Measurements from ENCODE around the gene ZNF550.
A peak's percentile ranks its signal among the peaks of the same experiment; 100 is the strongest.

Gene ZNF550

DNA sequence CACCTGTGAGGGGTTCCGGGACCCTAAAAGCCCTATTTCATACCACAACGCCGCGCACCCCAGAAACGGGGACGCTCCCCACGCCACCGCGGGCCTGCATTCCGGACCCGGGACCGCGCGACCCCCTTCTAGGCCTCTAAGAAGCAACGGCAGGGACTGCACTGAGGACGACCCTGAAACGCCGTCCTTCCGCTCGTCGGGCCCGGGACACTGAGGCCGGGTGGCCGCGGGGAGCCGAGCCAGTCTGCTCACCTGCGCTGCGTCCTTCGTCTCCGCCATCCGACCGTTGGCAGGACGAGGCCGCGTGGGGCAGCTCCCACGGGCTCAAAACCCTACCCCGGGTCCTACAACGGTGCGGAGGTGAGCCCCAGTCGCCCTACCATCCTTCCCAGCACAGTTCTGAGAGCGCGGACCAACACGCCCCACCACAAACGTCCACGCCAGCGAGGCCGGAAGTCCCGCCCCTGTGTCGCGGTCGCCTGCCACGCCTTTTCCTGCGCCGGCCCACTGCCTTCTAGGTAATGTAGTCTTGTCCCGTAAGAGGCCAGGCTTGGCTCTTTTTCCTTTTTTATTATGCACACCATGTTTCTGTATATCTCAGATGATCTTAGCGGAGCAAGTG is at the start of gene ZNF550:
Gene ZNF550, minus strand, starts transcription at position 460 of the 622 bp plus-strand sequence. Its CDS starts 181 bp downstream, at position 279.
- peak; percentile 89 for DNase-seq

DNA sequence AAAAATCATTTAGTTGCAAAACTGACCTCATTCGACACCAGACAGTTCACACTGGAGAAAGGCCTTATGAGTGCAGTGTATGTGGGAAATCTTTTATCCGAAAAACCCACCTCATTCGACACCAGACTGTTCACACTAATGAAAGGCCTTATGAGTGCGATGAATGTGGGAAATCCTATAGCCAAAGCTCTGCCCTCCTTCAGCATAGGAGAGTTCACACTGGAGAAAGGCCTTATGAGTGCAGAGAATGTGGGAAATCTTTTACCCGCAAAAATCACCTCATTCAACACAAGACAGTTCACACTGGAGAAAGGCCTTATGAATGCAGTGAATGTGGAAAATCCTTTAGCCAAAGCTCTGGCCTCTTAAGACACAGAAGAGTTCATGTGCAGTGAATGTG is 47.3 kb upstream of the ZNF550 start:
- no peak for DNase-seq

DNA sequence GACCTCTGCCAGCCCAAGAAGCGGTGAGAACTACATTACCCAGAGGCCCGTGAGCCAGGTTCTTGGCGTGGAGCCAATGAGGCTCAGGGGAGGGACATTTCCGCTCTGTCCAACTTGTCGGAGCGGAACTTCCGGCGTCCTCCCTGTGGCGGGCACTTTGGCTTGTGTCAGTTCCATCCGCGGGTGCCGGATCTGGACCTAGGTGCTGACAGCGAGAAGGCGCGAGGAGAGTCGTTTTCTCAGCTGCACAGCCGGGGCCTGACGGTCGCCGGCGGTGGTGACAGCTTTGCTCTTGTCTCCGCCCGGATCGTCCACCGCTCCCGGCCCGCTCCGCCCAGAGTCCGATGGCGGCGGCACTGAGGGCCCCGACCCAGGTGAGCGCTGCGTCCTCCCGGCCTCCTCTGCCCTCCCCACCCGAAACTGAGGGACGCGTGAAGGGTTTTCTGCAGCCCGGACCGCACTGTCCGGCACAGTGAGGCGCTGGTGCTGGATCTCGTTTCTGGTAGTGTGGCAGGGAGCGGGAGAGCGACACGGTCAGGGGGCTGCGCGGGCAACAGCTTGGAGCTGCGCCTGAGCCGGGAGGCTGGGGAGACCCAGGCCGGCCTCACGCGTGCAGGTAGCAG is 40.2 kb upstream of the ZNF550 start, which contains the start of gene ZNF530:
Gene ZNF530, plus strand, starts transcription at position 125 of the 623 bp plus-strand sequence. CDS start 4,461 bp downstream, outside the sequence.
- DNase-seq: peak; percentile 96

DNA sequence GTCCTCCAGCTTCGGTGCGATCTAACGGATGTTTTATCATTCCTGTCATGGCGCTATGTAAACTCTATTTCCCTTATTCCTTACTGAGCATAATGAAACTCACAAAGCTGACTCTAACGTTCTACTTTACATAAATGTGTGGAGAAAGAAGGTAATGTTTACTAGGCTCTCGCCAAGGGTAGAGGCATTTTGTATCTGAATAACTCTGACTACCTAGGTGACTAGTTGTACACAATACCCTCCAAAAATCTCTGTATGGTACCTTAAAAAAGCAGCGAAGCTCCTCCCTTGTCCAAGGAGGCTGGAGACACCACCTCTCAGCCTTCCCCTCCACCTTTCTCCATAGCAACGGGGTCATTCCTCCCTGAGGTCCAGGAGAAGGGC is 39.7 kb upstream of the ZNF550 start:
- no peak for DNase-seq

DNA sequence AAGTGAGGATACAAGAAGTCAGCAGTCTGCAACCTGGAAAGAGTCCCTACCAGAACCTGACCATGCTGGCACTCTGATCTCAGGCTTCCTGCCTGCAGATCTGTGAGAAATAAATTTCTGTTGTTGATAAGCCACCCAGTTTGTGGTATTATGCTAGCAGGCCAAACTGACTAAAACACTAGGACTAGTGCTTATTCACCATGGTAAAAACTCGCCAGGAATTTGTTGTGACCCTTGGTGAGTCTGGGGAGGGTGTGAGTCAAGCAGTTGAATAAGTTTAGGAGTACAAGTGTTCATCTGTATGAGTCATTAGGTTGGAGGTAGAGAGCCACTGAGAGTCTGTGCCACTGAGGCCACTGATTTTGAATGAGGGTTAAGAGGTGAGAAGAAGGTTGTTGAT is 27.9 kb upstream of the ZNF550 start:
- DNase-seq: no peak

DNA sequence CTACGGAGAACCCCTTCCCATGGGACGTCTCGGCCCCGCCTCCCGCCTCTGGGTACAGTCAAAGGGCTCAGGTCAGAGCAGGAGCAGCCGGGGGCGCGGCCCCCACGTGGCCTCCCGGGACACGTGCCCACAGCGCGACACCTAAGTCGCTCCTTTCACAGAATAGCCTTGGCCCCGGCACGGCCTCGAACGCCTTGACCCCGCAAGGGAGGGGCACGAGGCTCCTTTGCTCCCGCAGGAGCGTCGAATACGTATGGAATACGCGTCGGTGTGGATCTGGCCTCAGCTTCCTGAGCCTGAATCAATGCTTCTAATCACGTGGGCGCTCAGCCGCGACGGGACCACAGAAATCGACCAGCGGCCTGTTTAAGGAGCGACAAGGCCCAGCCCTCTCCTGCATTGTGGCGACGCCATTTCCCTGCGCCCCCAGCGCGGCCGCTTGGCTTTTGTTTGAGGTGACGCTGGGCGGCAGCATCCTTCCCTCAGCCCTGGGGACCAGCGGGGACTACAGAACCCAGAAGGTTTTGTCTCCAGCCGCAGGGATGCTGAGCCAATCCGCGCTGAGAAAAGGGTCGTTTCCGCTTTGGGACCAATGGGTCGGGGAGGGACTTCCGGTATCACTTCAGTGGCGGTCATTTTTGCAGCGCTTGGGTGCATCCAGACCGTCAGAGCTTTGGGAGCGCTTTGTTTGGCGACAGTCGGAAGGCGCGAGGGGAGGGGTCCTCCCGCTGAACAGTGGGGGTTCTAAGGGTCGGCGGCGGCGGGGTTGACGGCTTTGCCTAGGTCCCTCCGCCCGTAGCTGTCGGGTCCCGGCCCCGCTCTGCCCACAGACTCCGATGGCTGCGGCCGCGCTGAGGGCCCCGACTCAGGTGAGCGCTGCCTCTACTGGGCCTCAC is 24.1 kb upstream of the ZNF550 start, which contains the start of gene ZIK1:
Gene ZIK1, plus strand, starts transcription at position 625 of the 896 bp plus-strand sequence. Its CDS starts 212 bp downstream, at position 837.
- peak; percentile 91 for DNase-seq

DNA sequence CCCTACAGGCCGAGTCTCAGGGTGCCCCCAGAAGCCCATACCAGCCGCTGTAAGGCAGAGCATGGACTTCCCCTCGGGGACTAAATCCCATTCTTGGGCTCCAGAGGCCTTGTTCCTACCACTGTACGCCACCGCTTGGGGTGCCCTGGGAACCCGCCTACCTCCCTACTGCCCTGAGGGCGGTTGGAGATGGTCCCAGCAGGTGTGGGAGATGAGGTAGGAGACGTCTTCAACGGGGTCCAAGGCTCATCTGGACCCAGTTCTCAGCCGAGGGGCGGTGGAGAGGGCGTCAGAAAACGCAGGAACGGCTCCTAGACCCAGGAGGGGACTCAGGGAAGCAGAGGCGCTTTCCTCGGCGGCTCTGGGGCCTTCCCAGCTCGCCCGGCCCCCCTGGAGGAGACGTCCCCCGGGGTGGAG is 23.4 kb upstream of the ZNF550 start:
- no peak for DNase-seq

DNA sequence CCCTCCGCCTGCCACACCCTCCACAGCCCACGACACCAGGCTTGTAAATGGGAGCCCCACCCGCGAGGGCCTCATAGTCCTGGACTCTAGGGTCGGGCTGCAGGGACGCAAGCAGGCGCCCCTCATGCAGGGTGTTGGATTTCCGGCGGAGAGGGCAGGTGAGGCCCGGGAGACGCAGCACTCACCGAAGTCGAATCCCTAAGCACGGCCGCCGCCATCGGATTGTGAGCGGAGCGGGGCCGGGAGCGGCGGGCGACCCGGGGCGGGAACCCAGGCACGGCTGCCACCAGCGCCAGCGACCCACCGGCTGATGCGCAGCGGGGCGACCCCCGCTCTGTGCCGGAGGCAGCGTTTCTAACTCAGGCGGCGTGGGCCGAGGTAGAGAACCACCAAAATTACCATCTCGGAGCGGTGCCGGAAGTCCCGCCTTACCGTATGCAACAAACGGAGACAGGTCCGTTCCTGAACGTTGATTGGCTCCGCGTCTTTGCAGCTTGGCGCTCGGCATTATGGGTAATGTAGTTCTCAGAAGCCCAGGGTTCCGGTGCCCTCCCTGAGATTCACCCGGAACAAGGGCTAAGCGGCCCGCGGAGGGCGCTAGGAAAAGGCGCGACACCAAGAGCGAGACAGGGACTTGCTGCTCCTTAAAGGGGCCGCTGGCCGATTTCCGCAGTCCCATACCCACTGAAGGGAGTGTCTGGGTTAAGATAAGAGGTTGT is 19.0 kb upstream of the ZNF550 start, which contains the start of gene ZNF416:
Gene ZNF416, minus strand, starts transcription at position 425 of the 719 bp plus-strand sequence. Its CDS starts 207 bp downstream, at position 218.
- DNase-seq: peak; percentile 98

DNA sequence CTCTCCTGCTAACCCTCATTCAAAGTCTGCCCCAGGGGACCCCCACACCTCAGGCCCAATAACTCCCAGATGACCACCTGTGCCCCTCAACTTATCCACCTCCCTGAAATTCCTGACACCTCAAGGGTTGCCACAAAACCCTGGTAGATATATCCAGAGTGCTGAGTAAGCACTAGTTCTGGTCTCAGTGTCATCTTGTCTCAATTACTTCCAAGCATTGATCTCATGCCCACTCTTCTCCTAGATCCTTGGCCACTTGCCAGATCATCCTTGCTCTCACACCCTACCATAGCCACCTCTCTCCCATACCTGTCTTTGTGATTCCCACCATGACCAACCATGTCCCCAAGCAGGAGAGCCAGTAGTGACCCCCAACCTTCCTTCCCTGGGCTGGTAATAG is 17.0 kb upstream of the ZNF550 start:
- no peak for DNase-seq

DNA sequence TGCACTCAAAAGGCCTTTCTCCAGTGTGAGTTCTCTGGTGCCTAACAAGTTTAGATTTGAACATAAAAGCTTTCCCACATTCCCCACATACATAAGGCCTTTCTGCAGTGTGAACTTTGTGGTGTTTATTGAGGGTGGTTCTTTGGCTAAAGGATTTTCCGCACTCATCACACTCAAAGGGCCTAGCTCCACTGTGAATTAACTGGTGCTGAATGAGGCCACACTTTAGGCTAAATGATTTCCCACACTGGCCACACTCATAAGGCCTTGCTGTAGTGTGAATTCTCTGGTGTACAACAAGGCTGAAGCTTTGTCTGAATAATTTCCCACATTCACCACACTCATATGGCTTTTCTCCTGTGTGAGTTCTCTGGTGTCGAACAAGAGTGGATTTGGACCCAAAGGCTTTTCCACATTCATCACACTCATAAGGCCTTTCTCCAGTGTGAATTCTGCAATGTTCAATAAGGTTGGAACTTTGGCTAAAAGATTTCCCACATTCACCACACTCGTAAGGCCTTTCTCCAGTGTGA is 12.8 kb upstream of the ZNF550 start:
- no peak for DNase-seq

DNA sequence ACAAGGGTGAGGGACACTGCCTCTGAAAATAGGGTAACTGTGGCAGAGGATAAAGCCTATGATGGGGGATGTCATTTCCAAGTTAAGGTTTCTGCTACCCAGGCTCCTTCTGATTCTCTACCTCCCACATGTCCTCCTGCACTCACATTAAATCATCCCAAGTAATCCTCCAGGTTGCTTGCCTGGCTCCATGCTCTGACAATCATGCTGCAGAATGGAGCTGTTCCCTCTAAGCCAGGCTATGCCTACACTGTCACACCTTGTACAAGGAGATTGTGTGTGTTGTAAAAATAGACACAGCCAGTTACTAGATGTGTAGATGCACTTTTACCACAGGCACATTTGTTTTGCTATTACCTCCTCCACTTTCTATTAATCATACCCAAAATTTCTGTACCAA is 11.0 kb upstream of the ZNF550 start:
- DNase-seq: no peak

DNA sequence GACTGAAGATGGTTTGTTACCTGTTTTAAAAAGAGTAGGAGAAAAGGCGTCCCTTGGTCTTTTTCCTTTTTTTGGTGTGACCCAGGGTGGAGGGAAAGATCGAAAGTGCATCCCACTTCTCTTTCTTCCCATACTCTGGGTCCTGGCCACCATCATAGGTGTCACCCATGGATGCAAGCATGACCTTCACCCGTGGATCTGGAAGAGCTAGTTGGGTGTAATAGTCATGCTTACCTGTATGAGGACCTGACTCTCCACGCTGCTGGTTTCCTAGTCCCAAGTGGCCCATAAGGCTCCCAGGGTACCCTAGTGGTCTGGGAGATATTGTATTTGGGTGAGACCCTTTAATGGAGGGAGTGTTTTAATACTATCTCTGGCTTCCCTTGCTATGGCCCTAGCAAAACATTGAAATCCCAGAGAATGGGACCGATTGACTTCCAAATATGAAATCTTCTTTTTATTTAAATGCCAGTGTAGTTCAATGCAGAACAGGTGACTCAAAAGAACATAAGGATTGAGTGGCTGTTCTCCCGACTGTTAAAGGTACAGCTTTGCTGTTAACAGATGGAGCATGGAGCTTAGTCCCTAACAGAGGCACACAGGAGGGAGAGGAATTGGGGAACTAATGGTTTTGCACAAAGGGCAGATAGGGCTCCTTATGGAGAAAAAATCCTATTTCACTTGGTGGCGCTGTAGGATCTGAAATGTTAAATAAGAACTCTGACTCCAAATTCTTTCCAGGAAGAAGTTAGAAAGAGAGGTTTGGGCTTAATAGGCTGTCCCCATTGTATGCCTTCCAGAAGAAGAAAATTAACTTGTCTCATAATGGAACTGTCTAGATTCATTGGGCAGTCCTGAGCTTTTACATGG is 7.0 kb upstream of the ZNF550 start:
- DNase-seq: no peak

DNA sequence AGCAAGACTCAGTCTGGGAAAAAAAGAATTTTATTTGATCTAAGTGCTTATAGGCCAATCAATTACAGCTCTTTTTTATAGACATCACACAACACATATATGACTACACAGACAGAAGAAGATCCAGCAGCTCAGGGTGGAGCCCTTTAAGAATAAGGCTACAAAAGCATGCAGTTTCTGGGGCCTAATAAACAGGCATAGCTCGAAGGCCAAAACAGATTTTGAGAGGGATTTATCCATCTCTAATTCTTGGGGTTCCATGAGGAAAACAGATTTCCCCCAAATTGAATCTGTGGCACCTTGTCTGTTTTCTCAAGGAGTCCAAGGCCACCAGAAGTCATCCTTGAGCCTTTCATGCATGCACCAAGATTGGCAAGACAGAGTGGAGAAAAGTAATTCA is 3.9 kb upstream of the ZNF550 start:
- DNase-seq: no peak

DNA sequence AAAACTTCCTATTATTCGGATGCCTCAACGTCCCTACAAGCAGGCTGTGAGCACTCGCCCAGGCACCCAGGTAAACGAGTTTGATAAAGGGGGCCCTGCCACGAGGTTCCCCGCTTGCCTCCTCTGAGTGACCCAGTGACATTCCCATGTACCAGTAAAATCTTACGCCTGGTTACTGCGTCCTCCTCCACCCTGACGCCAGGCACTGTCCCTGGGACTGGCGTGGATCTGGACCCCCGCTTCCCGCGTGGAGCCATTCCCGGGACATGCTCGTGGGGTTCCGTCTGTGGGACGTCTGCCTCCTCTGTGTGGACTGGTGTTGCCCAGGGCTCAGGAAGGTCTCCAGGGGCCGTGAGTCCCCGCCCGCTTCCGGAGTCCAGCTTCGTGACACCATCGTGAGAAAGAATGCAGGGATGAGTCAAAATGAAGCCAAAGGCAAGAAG is 407 bp upstream of the ZNF550 start:
- DNase-seq: no peak

DNA sequence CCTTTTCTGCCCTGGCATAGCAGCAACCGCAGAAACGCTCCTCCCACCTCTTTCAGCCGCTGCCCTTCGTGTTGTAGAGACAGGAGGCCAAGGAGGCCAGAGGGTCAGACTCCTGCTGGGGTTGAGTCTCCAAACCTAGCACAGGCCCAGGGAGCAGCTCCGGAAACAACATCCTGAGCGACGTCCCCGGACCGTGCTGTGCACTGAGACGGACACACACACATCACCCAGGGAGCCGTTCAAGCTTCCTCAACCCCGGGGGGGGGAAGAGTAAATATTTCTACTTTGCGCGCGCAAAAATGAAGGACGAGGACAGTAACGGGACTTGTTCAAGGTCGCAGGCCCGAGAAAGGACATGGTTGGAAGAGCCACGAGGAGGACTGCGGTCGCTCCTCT is 657 bp downstream of the ZNF550 start:
- DNase-seq: peak; percentile 8

DNA sequence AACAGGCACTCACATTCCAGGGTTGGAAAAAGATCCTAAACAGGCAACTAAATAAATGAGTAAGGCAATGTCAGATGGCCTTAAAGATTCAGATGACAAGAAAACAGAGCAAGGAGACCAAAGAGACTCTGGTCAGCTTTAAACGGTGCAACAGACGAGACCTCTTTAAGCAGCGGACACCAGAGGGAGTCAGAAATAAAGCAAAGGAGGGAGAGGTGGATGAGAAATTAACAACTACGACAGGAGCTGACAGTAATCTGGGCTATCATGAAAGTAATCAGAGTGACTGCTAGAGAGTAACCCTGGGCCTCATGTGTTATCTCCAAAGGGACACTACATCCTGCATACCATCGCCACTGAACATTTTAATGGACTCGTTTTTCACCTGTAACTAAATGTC is 1.1 kb downstream of the ZNF550 start:
- DNase-seq: no peak

DNA sequence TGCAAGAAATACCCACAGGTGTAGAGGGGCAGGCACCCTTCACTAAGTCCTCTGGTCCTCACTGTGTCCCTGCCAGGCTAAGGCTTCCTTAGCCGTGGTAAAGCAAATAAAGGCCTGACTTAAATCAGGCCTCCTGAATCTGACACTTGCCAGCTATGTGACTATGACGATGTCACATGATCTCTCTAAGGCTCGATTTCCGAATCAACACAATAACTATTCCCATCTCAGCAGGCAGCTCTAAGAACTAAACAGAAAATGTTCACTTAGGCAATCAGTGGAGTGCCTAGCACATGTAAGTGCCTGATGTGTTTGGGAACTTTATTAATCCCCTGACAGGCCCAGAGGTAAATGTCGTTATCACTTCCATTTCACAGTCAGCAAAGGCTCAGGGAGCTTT is 2.0 kb downstream of the ZNF550 start:
- DNase-seq: no peak

DNA sequence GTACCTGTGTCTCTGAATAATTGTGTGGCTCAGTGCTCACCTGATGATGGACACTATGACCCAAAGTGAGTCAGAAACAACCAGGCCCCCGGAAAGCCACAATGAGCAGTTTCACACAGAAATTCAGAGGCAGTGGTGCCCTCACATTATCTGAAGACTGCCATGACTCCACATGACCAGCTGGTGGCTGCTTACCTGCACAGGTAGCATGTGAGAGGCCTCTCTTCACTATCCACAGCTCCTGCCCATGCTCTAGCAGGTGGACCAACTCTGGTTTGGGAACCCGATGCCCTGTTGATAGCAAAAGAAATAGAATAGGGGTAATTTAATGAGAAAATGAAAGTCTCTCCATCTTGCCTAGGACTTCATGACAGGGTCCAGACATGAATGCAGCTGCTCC is 7.2 kb downstream of the ZNF550 start:
- DNase-seq: no peak

DNA sequence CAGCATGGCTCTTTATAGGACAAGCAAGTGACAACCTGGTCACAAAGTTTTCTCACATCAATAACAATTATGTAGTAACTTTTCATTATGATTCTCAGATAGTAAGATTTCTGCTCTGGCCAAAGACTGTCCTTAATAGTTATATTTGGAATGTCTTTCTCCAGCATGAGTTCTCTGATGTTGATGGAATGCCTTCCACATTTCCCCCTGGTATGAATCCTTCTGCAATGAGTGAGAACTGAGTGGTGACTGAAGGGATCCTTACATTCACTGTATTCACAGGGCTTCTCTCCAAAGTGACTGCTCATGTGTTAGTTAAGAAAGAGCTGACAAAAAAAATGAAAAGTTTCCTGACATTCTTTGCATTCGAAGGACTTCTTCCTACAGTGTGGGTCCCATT is 13.2 kb downstream of the ZNF550 start:
- DNase-seq: no peak

DNA sequence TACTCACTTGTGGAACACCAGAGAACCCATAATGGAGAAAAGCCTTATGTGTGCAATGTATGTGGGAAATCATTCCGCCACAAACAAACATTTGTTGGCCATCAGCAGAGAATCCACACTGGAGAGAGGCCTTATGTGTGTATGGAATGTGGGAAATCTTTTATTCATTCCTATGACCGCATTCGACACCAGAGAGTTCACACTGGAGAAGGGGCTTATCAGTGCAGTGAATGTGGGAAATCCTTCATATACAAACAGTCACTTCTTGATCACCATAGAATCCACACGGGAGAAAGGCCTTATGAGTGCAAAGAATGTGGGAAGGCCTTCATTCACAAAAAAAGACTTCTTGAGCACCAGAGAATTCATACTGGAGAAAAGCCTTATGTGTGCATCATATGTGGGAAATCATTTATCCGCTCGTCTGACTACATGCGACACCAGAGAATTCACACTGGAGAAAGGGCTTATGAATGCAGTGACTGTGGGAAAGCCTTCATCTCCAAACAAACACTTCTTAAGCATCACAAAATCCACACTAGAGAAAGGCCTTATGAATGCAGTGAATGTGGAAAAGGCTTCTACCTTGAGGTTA is 21.6 kb downstream of the ZNF550 start:
- no peak for DNase-seq

Data from NCI-H1105 (cell line).